GM23338 (cell line): ENCODE data around the gene CNGA4. TPM values are rescaled to one million over a fixed set of nuclear protein-coding genes. Genes with fewer than 3 reads are reported as not detected.

Source experiments
- ATAC-seq: fragments of 200-7000 bp; cut with Tn5 transposase; 3 replicates; pipeline ENCODE4 v1.9.1; 2020
- DNase-seq: peaks from one replicate; pipeline ENCODE4 v3.0.0-alpha.2; 2015; ENCODE audit warnings: low spot score
- H2AFZ ChIP-seq: fragments of 200-600 bp; sonication (generic); 2 replicates; pipeline ENCODE4 v1.8.0; 2016; ENCODE audit warnings: antibody characterized with exemption, mild to moderate bottlenecking, moderate library complexity
- H3F3A ChIP-seq: fragments of 200-600 bp; sonication (generic); replicated peaks from 2 replicates; pipeline ENCODE4 v1.8.0; 2017; ENCODE audit warnings: antibody characterized with exemption, mixed run types, low read depth
- H3K27ac ChIP-seq: fragments of 200-600 bp; sonication (generic); 2 replicates; pipeline ENCODE4 v1.6.1; 2016; ENCODE audit warnings: low read depth
- H3K27me3 ChIP-seq: fragments of 200-600 bp; sonication (generic); 2 replicates; pipeline ENCODE4 v1.8.0; 2016; ENCODE audit warnings: mild to moderate bottlenecking, mixed run types, moderate library complexity; ENCODE audit not compliant: insufficient read depth
- H3K36me3 ChIP-seq: fragments of 200-600 bp; sonication (generic); 2 replicates; pipeline ENCODE4 v1.8.0; 2016; ENCODE audit warnings: mild to moderate bottlenecking; ENCODE audit not compliant: insufficient read depth
- H3K4me1 ChIP-seq: fragments of 200-600 bp; sonication (generic); 2 replicates; pipeline ENCODE4 v1.8.0; 2016; ENCODE audit warnings: mild to moderate bottlenecking, moderate library complexity; ENCODE audit not compliant: insufficient read depth
- H3K4me2 ChIP-seq: fragments of 200-600 bp; sonication (generic); 2 replicates; pipeline ENCODE4 v1.7.1; 2017; ENCODE audit warnings: mixed run types
- H3K4me3 ChIP-seq: fragments of 200-600 bp; sonication (generic); 2 replicates; pipeline ENCODE4 v1.6.1; 2016; ENCODE audit warnings: mixed run types
- H3K79me2 ChIP-seq: fragments of 200-600 bp; sonication (generic); replicated peaks from 2 replicates; pipeline ENCODE4 v1.8.0; 2017; ENCODE audit warnings: mild to moderate bottlenecking; ENCODE audit not compliant: insufficient read depth
- H3K9me2 ChIP-seq: fragments of 200-600 bp; sonication (generic); 2 replicates; pipeline ENCODE4 v1.8.0; 2017; ENCODE audit not compliant: insufficient read depth
- H4K20me1 ChIP-seq: fragments of 200-600 bp; sonication (generic); replicated peaks from 2 replicates; pipeline ENCODE4 v1.8.0; 2017; ENCODE audit warnings: mild to moderate bottlenecking; ENCODE audit not compliant: insufficient read depth
- H3K27ac Mint-ChIP-seq: 2 replicates; pipeline ENCODE4 v1.8.0; 2020; ENCODE audit warnings: inconsistent platforms, mild to moderate bottlenecking, moderate library complexity, mixed read lengths
- H3K27me3 Mint-ChIP-seq: 3 replicates; pipeline ENCODE4 v1.8.0; 2022; ENCODE audit warnings: low read depth, mild to moderate bottlenecking, moderate library complexity, mixed read lengths, inconsistent platforms; ENCODE audit not compliant: insufficient read depth, poor library complexity
- H3K36me3 Mint-ChIP-seq: 3 replicates; pipeline ENCODE4 v1.8.0; 2021; ENCODE audit warnings: low read depth, mild to moderate bottlenecking, inconsistent platforms, moderate library complexity, mixed read lengths
- H3K4me1 Mint-ChIP-seq: 3 replicates; pipeline ENCODE4 v1.8.0; 2020; ENCODE audit warnings: mild to moderate bottlenecking, inconsistent platforms, mixed read lengths
- H3K4me3 Mint-ChIP-seq: 3 replicates; pipeline ENCODE4 v1.8.0; 2021; ENCODE audit warnings: moderate library complexity, mild to moderate bottlenecking, inconsistent platforms, mixed read lengths
- H3K9me3 Mint-ChIP-seq: 3 replicates; pipeline ENCODE4 v1.8.0; 2020; ENCODE audit warnings: moderate library complexity, mild to moderate bottlenecking, inconsistent platforms, mixed read lengths
- CTCF ChIP-seq, 2 experiments: fragments of 200-600 bp in 1 of 2; sonication (generic) in 1 of 2; conservative IDR thresholded peaks; 2 replicates each; pipeline versions ENCODE4 v1.5.1 to v1.6.1; 2016 to 2017; ENCODE audit warnings: antibody characterized with exemption in 2 of 2, low read depth in 2 of 2, mild to moderate bottlenecking in 2 of 2, moderate library complexity in 1 of 2
- POLR2AphosphoS5 ChIP-seq: IDR thresholded peaks from 2 replicates; pipeline ENCODE4 v1.6.1; 2016; ENCODE audit warnings: antibody characterized with exemption, low read depth
- STAT1 ChIP-seq: IDR thresholded peaks from one replicate; pipeline ENCODE4 v1.6.1; 2016; ENCODE audit warnings: antibody characterized with exemption; ENCODE audit not compliant: unreplicated experiment
- ZNF114 ChIP-seq: fragments of 250-450 bp; sonication (Bioruptor Pico); IDR thresholded peaks from 2 replicates; pipeline ENCODE4 v1.5.0; 2020; ENCODE audit warnings: mild to moderate bottlenecking, moderate library complexity
- ZNF462 ChIP-seq: fragments of 250-450 bp; sonication (Bioruptor Pico); IDR thresholded peaks from 2 replicates; pipeline ENCODE4 v1.5.0; 2020; ENCODE audit warnings: mild to moderate bottlenecking, moderate library complexity
- polyA plus RNA-seq: library from polyadenylated mRNA; unstranded; fragments of >200 nt; fragmentation: Nextera tagmentation; extraction: Ambion mirVana; gene quantifications from 2 replicates; pipeline ENCODE4 v1.2.1, GENCODE V29; 2016
- total RNA-seq: library from RNA; depleted of rRNA; stranded (reverse); fragments of >200 nt; shearing (Covaris generic); gene quantifications from 2 replicates; pipeline ENCODE4 v1.2.3, GENCODE V29; 2014
- TF ChIP-seq, protein P1 (sequence below): IDR thresholded peaks from one replicate; pipeline ENCODE4 v1.6.1; 2018; ENCODE audit warnings: antibody characterized with exemption; ENCODE audit not compliant: unreplicated experiment
- TF ChIP-seq, protein P2 (sequence below): IDR thresholded peaks from 2 replicates; pipeline ENCODE4 v1.6.1; 2016; ENCODE audit warnings: antibody characterized with exemption

The CNGA4 gene
- total and polyA plus RNA-seq, 2 experiments from 2014 or later: 0.15 TPM; not detected in 1

- TF ChIP-seq, protein P1, sequence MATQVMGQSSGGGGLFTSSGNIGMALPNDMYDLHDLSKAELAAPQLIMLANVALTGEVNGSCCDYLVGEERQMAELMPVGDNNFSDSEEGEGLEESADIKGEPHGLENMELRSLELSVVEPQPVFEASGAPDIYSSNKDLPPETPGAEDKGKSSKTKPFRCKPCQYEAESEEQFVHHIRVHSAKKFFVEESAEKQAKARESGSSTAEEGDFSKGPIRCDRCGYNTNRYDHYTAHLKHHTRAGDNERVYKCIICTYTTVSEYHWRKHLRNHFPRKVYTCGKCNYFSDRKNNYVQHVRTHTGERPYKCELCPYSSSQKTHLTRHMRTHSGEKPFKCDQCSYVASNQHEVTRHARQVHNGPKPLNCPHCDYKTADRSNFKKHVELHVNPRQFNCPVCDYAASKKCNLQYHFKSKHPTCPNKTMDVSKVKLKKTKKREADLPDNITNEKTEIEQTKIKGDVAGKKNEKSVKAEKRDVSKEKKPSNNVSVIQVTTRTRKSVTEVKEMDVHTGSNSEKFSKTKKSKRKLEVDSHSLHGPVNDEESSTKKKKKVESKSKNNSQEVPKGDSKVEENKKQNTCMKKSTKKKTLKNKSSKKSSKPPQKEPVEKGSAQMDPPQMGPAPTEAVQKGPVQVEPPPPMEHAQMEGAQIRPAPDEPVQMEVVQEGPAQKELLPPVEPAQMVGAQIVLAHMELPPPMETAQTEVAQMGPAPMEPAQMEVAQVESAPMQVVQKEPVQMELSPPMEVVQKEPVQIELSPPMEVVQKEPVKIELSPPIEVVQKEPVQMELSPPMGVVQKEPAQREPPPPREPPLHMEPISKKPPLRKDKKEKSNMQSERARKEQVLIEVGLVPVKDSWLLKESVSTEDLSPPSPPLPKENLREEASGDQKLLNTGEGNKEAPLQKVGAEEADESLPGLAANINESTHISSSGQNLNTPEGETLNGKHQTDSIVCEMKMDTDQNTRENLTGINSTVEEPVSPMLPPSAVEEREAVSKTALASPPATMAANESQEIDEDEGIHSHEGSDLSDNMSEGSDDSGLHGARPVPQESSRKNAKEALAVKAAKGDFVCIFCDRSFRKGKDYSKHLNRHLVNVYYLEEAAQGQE: no peak
- TF ChIP-seq ZNF114: no peak
- no peak for TF ChIP-seq STAT1
- no peak for TF ChIP-seq ZNF462 (CRISPR knock-in tag)
- TF ChIP-seq POLR2AphosphoS5: no peak
These were observed 9.0 kb upstream of the CNGA4 start (continued) for GRCh38 chr11:6229911-6230310.

DNA sequence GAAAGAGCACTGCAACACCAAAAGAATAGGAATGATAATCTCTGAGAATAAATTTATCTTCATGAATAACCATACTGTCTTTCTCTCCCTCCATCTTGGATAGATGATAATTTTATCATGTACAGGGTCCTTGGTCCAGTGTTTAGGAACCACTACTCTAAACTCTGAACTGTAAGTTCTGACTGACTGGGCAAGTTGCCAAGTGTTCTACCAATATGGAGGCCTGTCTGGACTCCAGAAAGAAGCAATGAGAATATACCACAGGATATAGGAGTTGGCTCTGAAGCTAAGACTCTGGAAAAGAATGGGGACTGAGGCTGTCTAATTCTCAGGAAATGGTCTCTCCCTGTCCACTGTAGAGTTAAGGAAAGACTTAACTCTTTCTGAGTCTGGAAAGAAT, 6.0 kb upstream of the CNGA4 start:
- no peak overlapping the region for H3K4me3 ChIP-seq
- DNase-seq (no peak), ATAC-seq (no peak)
- no peak overlapping the region for H3K27ac Mint-ChIP-seq
- H3K4me2 ChIP-seq: no peak overlapping the region; the same call in 1 of the 2 replicates
- no peaks in the 10 kb centered on the region for H3K9me3 Mint-ChIP-seq
- H4K20me1 ChIP-seq: peaks cover 32% of the 10 kb centered on the region
- H3K27ac ChIP-seq: no peak overlapping the region
- peaks cover 6% of the 10 kb centered on the region for H3K27me3 Mint-ChIP-seq
- H3K4me3 Mint-ChIP-seq: peak overlapping the region; percentile 39; the same call in 2 of the 3 replicates
- H3K27me3 ChIP-seq: no peaks in the 10 kb centered on the region
- H3K79me2 ChIP-seq: peaks cover 50% of the 10 kb centered on the region
- peaks cover 3% of the 10 kb centered on the region for H3K4me1 ChIP-seq
- no peaks in the 10 kb centered on the region for H3K36me3 ChIP-seq
- H2AFZ ChIP-seq: no peak overlapping the region
- peaks cover 12% of the 10 kb centered on the region for H3K4me1 Mint-ChIP-seq
- H3F3A ChIP-seq: no peaks in the 10 kb centered on the region
- H3K9me2 ChIP-seq: no peaks in the 10 kb centered on the region
- H3K36me3 Mint-ChIP-seq: no peaks in the 10 kb centered on the region
- TF ChIP-seq, protein P2, sequence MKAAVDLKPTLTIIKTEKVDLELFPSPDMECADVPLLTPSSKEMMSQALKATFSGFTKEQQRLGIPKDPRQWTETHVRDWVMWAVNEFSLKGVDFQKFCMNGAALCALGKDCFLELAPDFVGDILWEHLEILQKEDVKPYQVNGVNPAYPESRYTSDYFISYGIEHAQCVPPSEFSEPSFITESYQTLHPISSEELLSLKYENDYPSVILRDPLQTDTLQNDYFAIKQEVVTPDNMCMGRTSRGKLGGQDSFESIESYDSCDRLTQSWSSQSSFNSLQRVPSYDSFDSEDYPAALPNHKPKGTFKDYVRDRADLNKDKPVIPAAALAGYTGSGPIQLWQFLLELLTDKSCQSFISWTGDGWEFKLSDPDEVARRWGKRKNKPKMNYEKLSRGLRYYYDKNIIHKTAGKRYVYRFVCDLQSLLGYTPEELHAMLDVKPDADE: no peak
- no peak for TF ChIP-seq CTCF (conservative IDR thresholded peaks at IDR 0.05; ENCODE audit: low read depth in 2 of 2)
